Duodenal mucosa (tissue), 2 donors: Measurements from ENCODE around the gene EXT2.

ENCODE experiments used
- H3K27ac ChIP-seq: one replicate; pipeline ENCODE4 v1.7.0; 2013; ENCODE audit warnings: low read depth, low read length
- H3K27me3 ChIP-seq, 2 donors: one replicate each; pipeline ENCODE4 v1.7.0; 2013; ENCODE audit warnings: low read length in 2 of 2, control low read depth in 1 of 2; ENCODE audit not compliant: insufficient read depth in 2 of 2, control insufficient read depth in 1 of 2
- H3K36me3 ChIP-seq, 2 donors: one replicate each; pipeline ENCODE4 v1.7.0; 2013; ENCODE audit warnings: low read length in 2 of 2, control low read depth in 1 of 2; ENCODE audit not compliant: insufficient read depth in 2 of 2, control insufficient read depth in 1 of 2
- H3K4me1 ChIP-seq, 2 donors: one replicate each; pipeline ENCODE4 v1.7.0; 2013; ENCODE audit warnings: low read length in 2 of 2, control low read depth in 1 of 2; ENCODE audit not compliant: insufficient read depth in 2 of 2, control insufficient read depth in 1 of 2
- H3K4me3 ChIP-seq, 2 donors: one replicate each; pipeline ENCODE4 v1.7.0; 2013; ENCODE audit warnings: low read length in 2 of 2, low read depth in 1 of 2
- H3K9ac ChIP-seq, 2 donors: one replicate each; pipeline ENCODE4 v1.7.0; 2013; ENCODE audit warnings: low read length in 2 of 2, low read depth in 1 of 2
- H3K9me3 ChIP-seq, 2 donors: one replicate each; pipeline ENCODE4 v1.7.0; 2013; ENCODE audit warnings: low read length in 2 of 2, control low read depth in 1 of 2; ENCODE audit not compliant: control insufficient read depth in 1 of 2

EXT2 gene

GRCh38 chr11:44260081-44260480 is 164.6 kb downstream of the EXT2 start:
- Histone ChIP-seq H3K4me1 (no peaks in the 10 kb centered on the region), H3K27me3 (no peaks in the 10 kb centered on the region), H3K27ac (no peak overlapping the region), H3K4me3 (no peak overlapping the region), H3K9me3 (no peaks in the 10 kb centered on the region), H3K9ac (no peak overlapping the region), H3K36me3 (no peaks in the 10 kb centered on the region)

DNA sequence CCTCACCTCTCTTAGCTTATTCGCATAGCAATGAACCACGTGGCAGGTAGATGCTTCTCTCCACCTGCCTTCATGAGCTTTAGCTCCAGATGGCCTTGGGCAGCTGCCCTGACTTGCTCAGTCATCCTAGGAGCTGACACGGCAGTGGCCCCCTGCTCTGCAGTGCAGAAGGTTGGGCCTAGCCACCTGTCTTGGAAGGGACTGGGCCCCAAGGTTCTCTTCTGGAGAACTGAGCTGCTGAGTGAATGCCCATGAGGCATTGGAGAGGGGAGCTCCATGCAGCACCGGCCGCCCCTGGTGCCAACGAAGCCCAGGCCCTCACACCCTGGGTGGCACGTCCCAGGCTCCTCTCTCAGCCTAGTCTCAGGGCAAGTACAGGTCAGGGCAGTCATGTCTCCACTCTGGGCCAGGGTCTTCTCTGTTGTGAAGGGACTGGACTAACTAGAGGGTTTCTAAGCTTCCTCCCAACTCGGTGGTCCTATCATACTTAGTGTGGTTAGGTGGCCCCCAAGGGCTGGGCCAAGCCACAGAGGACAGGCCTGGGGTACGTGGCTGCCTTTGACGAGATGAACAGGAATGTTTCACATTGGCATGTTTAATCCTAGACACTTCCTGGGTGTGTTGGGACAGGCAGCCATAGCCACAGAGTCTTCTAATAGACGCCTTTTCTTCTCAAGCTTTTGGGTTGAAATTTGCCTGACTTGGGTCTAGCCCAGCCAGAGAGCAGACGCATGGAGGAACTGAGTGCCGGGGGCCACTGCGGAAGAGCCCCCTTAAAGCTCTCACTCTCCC is 166.5 kb downstream of the EXT2 start:
- Histone ChIP-seq H3K36me3 (no peaks in the 10 kb centered on the region), H3K4me1 (no peaks in the 10 kb centered on the region), H3K9me3 (no peaks in the 10 kb centered on the region), H3K9ac (no peak overlapping the region), H3K27me3 (no peaks in the 10 kb centered on the region), H3K4me3 (no peak overlapping the region), H3K27ac (no peak overlapping the region)

- Histone ChIP-seq H3K9ac (no peak overlapping the region), H3K27ac (no peak overlapping the region), H3K36me3 (no peaks in the 10 kb centered on the region), H3K4me1 (no peaks in the 10 kb centered on the region), H3K9me3 (no peaks in the 10 kb centered on the region), H3K4me3 (no peak overlapping the region), H3K27me3 (no peaks in the 10 kb centered on the region)
Observed at GRCh38 chr11:44263738-44264437, 168.4 kb downstream of the EXT2 start.

- H3K4me3 ChIP-seq: no peak overlapping the region
- H3K36me3 ChIP-seq: no peaks in the 10 kb centered on the region
- H3K4me1 ChIP-seq: no peaks in the 10 kb centered on the region
Observed at GRCh38 chr11:44264438-44264749, 168.9 kb downstream of the EXT2 start.

DNA sequence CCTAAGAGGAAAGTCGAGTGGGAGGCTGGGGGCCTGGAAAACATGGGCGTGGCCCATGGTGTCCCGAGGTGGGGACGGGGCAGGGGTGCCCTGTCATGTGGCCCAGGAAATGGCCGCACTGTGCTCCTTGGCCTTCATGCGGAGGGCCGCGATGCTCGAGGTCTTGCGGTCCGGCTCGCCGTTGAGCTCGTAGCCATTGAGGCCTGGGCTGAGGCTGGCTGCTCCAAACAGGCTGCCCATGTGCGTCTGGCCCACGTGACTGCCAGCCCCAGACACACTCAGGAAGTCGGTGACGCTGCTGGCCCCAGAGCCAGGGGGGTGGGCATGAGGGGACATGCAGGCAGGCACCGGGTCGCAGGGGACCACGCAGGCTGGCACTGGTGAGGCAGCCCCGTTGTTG is 169.3 kb downstream of the EXT2 start:
- Histone ChIP-seq H3K27me3 (no peaks in the 10 kb centered on the region), H3K36me3 (no peaks in the 10 kb centered on the region), H3K9me3 (no peaks in the 10 kb centered on the region), H3K4me3 (no peak overlapping the region), H3K27ac (no peak overlapping the region), H3K4me1 (no peaks in the 10 kb centered on the region), H3K9ac (no peak overlapping the region)

More at GRCh38 chr11:44264438-44264749, 168.9 kb downstream of the EXT2 start:
- H3K9ac ChIP-seq: no peak overlapping the region
- no peaks in the 10 kb centered on the region for H3K27me3 ChIP-seq
- no peak overlapping the region for H3K27ac ChIP-seq
- H3K9me3 ChIP-seq: no peaks in the 10 kb centered on the region

DNA sequence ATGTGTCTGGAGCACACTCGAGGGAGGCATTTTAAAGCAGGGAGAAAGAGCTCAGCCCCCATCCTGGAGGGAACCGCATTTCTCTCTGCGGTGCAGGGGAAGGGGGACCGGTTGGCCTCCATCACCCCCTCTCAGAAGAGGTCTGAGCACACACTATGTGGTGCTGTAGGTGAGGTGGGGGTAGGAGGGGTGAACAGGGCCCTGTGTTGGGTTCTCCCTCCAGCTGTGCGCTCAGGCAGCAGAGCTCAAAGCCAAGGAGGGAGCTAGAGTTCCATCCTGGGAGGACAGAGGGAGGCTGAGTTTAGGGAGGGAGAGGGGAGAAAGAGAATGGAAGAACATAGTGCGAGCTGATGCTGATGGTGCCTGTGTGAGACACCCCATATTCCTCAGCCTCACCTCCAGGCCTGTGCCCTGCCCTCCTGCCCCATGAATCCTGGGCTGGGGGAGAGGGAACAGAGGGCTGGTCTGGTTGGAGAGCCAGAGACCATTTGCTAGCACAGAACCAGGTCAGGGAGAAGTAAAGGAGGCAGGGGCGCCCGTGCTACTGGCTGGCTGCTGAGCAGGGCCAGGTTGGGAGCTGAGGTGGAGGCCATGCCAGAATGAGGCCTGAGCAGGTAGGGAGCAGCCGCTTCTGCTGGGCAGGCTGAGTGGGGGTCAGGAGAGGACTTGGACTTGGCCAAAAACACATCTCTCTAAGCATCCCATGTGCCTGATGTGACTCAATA is 170.7 kb downstream of the EXT2 start:
- H3K27ac ChIP-seq: no peak overlapping the region
- H3K9ac ChIP-seq: no peak overlapping the region
- H3K9me3 ChIP-seq: no peaks in the 10 kb centered on the region
- H3K27me3 ChIP-seq: no peaks in the 10 kb centered on the region
- no peaks in the 10 kb centered on the region for H3K36me3 ChIP-seq
- H3K4me3 ChIP-seq: no peak overlapping the region
- no peaks in the 10 kb centered on the region for H3K4me1 ChIP-seq

DNA sequence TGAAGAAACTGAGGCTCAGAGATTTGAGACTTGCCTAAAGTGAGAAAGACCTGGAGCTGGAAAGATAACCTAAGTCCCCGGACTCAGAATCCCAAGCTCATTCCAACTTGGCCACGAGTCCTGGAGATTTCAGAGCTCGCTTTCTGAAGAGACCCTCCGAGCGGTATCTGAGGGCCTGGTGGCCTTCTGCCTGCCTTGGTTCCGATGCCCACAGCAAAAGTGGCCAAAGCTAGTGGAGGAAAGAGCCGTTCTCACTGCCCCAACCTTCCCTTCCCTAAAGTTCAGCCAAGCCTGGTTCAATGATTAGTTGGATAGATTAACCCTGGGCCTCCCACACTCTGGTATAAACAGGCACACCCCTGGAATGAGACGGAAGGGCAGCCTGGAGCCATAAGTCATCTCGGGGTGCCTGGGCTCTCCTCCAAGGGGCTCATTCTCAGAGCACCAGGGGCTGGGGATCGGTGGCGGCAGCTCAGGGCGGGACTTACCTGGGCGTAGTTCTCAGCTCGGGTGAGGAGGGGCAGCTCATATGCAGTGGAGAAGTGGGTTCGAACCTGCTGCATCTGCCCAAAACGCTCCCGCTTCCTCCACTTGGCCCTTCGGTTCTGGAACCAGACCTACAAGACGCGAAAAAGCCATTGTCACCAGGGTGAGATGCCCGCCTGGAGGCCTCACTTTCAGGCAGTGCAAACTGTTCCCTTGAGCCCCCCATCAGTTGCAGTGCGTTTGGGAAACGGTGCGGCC is 171.7 kb downstream of the EXT2 start:
- Histone ChIP-seq H3K4me3 (no peak overlapping the region), H3K4me1 (no peaks in the 10 kb centered on the region), H3K27ac (no peak overlapping the region), H3K36me3 (no peaks in the 10 kb centered on the region), H3K9me3 (no peaks in the 10 kb centered on the region), H3K27me3 (no peaks in the 10 kb centered on the region), H3K9ac (no peak overlapping the region)

- Histone ChIP-seq H3K9ac (no peak overlapping the region), H3K27me3 (no peaks in the 10 kb centered on the region), H3K4me1 (no peaks in the 10 kb centered on the region), H3K4me3 (no peak overlapping the region), H3K9me3 (no peaks in the 10 kb centered on the region), H3K27ac (no peak overlapping the region), H3K36me3 (no peaks in the 10 kb centered on the region)
Observed at GRCh38 chr11:44267750-44268613, 172.5 kb downstream of the EXT2 start.

GRCh38 chr11:44268614-44269080 is 173.2 kb downstream of the EXT2 start:
- no peak overlapping the region for H3K9ac ChIP-seq
- H3K27ac ChIP-seq: no peak overlapping the region
- H3K9me3 ChIP-seq: no peaks in the 10 kb centered on the region
- no peak overlapping the region for H3K4me3 ChIP-seq
- no peaks in the 10 kb centered on the region for H3K27me3 ChIP-seq
- no peaks in the 10 kb centered on the region for H3K36me3 ChIP-seq
- no peaks in the 10 kb centered on the region for H3K4me1 ChIP-seq
